Pancreas (tissue), 10 donors: Measurements from ENCODE around the gene NPTX1. TPM values are rescaled to one million over a fixed set of nuclear protein-coding genes. Genes with fewer than 3 reads are reported as not detected.

ENCODE experiments used
- ATAC-seq, 4 donors: fragments of 200-7000 bp; cut with Tn5 transposase; one replicate each; pipeline versions ENCODE4 v1.8.0 to v1.9.1; 2020; ENCODE audit warnings: mild to moderate bottlenecking in 4 of 4, moderate library complexity in 4 of 4
- DNase-seq, 6 donors: peaks; one replicate each; pipeline ENCODE4 v3.0.0-alpha.2; 2020
- FAIRE-seq: peaks from 2 replicates; lab custom pipeline; 2012; peaks lifted over from hg19 to GRCh38; lab: Jason Lieb, UNC
- H3K27ac ChIP-seq, 4 donors: fragments of 200-600 bp; sonication (generic); 1 replicate in 3 of 4; 2 replicates in 1 of 4; pipeline versions ENCODE4 v1.5.0 to v1.8.0; 2020
- H3K27me3 ChIP-seq, 4 donors: fragments of 200-600 bp; one replicate each; pipeline ENCODE4 v1.8.0; 2021
- H3K36me3 ChIP-seq, 3 donors: fragments of 200-600 bp; sonication (generic) in 1 of 3; one replicate each; pipeline versions ENCODE4 v1.5.0 to v1.8.0; 2020 to 2021
- H3K4me1 ChIP-seq, 3 donors: fragments of 200-600 bp; one replicate each; pipeline ENCODE4 v1.8.0; 2021
- H3K4me3 ChIP-seq, 4 donors: fragments of 200-600 bp; sonication (generic) in 2 of 4; one replicate each; pipeline versions ENCODE4 v1.5.0 to v1.8.0; 2020 to 2021
- H3K9me3 ChIP-seq, 4 donors: fragments of 200-600 bp; one replicate each; pipeline ENCODE4 v1.8.0; 2021
- WGBS, 2 donors: extraction: QIAGEN DNeasy Blood & Tissue Kit; methylation state at CpG; one replicate each; pipeline ENCODE4 v1.1.7; 2013; 5-methylcytosine and 5-hydroxymethylcytosine counted together
- intact Hi-C, 3 donors: fragments of 100-400 bp; cut with DNase I; formaldehyde crosslinking; loops; one replicate each; pipeline versions ENCODE4 v1.11.1 to v1.14.2; 2022
- polyA plus RNA-seq, 2 donors: library from polyadenylated mRNA; stranded (reverse); fragments of 200-250 nt; gene quantifications; one replicate each; pipeline ENCODE4 v1.2.3, GENCODE V29; 2013
- total RNA-seq, 6 donors: library from RNA; stranded (reverse); fragmentation: NEBNext Ultra II Directional in 4 of 6; extraction: Animal tissue kit (Norgen Biotek cat#: 25700) in 4 of 6; gene quantifications; one replicate each; pipeline versions ENCODE4 v1.2.1 to v1.2.4, GENCODE V29; 2021 to 2023
- TF ChIP-seq, protein P1 (sequence below), 4 donors: fragments of 200-600 bp; sonication (generic) in 3 of 4; IDR thresholded peaks; one replicate each; pipeline versions ENCODE4 v1.5.0 to v1.8.0; 2021; ENCODE audit warnings: antibody characterized with exemption in 4 of 4
- donor health status: healthy with polysubstance abuse.
- donor health status: DM: no; HTN: no; CAD: no; lungs with moderate emphysema.
- donor health status: DM: no; HTN: no; CAD: no.
- donor health status: control.
- donor health status: control.
- donor health status: Bipolar disorder and iron deficiency.
- donor health status: DM: yes; HTN: yes; CAD: no.
- donor health status: DM: no; HTN: no; CAD: no.
- donor health status: DM: no; HTN: no; CAD: no.
- donor health status: DM: yes; HTN: yes; CAD: no.

The NPTX1 gene
- total and polyA plus RNA-seq, 8 donors, result 0.04 to 1.1 (median 0.19) TPM; not detected in 1

DNA sequence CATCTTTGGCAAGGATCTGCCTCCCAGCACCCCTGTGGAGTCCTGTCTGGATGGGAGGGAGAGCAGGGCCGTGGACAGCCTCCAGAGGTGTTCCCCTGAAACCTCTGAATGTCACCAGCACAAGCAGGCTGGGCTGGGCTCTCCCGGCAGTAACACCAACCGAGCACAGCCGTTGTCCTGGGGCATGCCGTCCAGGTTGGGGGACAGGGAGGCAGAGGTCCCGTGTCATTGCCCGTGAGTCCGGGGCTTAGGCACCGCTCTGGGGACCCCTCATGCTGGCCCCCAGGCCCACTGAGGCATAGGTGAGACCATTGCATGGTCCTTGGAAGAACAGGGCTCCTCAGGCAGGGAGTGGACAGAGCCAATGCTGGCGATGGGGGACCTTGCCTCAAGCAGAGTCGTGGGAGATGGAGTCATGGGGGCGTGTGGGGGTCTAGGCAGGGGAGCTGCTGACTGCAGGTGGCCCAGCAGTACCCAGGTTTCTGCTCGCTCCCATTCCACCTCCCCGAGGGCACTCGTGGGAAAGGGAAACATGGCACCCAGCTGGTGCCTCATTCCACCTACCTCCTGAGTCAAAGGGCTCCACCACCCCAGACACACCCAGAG, 44.0 kb downstream of the NPTX1 start:
- intact Hi-C loops, result no loop called here
- peak in 1 of 6 donors; percentile 48 for DNase-seq

DNA sequence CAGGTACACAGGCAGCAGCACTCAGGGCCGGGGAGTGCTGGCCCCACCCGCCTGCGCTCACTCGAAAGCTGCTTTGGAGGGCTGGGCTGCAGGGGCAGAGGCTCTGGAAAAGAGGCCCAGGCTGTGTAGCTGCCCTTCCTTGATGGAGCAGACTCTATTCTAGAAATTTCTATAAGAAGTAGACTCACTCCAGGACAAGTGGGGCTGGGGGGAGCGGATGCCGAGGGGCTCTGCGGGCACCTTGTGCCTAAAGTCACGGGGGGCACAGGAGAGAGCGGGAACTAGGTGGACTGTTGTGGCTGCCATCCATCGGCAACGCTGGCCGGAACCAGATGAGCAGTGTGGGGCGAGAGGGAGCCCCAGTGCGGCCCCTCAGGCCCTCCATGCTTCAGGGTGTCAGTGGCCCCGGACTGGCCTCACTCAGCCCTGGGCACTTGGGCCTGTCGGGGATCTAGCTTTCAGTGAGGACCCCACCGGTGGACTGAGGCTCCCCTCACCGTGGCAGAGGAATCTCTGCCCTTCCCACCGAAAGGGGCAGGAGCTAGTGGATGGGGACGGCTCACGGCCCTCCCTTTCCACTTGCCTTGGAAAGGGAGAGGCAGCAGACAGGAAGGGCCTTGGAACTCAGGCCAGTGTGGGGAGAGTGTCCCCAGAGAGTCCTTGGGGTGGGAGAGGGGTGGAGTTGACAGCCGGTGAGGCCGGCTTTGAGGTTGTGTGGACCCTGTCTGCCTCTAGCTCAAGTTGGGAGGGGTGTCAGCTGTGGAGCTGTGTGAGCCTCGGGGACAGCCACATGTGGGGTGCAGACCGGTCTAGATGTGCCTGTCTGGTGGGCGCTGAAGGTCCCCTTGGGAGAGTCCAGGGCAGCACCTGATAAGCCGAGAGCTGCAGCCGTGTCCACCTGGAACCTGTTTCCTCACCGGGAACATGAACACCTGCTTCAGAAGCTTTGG, 44.9 kb downstream of the NPTX1 start:
- no peak for ATAC-seq
- 78 to 82% methylated on average over 29 of the region's 29 CpGs for WGBS, 2 donors
- intact Hi-C loops, result no loop called here

More for the DNA sequence above, 44.0 kb downstream of the NPTX1 start:
- 75% methylated on average over 15 of the region's 15 CpGs for WGBS, 2 donors
- no peaks in the 10 kb centered on the region for H3K27me3 ChIP-seq
- H3K4me1 ChIP-seq, result no peaks in the 10 kb centered on the region
- FAIRE-seq (no peak), ATAC-seq (peak in 2 of 4 donors; percentile 44 to 47)
- H3K27ac ChIP-seq, result no peak overlapping the region
- TF ChIP-seq, protein P1, sequence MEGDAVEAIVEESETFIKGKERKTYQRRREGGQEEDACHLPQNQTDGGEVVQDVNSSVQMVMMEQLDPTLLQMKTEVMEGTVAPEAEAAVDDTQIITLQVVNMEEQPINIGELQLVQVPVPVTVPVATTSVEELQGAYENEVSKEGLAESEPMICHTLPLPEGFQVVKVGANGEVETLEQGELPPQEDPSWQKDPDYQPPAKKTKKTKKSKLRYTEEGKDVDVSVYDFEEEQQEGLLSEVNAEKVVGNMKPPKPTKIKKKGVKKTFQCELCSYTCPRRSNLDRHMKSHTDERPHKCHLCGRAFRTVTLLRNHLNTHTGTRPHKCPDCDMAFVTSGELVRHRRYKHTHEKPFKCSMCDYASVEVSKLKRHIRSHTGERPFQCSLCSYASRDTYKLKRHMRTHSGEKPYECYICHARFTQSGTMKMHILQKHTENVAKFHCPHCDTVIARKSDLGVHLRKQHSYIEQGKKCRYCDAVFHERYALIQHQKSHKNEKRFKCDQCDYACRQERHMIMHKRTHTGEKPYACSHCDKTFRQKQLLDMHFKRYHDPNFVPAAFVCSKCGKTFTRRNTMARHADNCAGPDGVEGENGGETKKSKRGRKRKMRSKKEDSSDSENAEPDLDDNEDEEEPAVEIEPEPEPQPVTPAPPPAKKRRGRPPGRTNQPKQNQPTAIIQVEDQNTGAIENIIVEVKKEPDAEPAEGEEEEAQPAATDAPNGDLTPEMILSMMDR (IDR thresholded peaks at IDR 0.05), result no peak
- no peaks in the 10 kb centered on the region for H3K9me3 ChIP-seq
- no peak overlapping the region for H3K4me3 ChIP-seq
- no peaks in the 10 kb centered on the region for H3K36me3 ChIP-seq

DNA sequence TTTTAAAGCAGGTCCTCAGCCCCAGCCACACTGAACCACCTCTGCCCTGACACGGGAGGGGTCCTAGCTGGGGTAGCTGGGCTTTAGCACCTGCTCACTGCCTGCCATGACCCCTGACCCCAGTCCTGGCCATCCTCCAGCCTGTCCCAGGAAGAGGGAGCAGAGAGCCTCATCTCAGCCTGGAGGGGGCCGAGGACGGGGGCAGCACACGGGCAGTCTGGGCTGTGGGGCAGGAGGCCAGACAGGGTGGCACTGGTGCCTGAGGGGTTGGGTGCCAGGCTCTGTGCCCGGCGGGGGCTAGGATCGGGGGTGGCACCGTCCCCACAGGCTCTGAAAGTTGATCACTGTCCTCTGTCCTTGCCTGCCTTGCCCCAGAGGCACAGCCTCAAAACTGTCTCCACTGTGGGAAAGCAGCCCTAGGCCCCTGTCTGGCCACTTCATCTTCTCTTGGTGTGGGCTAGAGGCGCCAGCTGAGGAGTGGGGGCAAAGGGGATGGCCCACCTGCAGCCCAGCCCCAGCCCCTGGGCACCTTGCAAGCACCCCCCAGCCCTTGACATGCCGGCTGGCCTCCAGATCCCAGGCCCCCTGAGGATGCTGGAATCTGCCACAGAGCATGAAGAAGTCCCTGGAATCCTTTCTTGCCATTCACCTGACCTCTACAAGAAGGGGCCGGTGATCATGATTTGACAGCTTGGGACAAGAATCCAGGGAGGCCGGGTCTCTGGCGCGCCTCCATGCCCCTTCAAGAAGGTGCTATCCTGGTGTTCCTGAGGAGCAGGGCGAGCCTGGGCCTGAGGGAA, 45.8 kb downstream of the NPTX1 start:
- intact Hi-C loops, result no loop called here
- TF ChIP-seq, protein P1 (IDR thresholded peaks at IDR 0.05), result no peak
- H3K27me3 ChIP-seq, result no peaks in the 10 kb centered on the region
- ATAC-seq (no peak), FAIRE-seq (no peak), DNase-seq (peak in 2 of 6 donors; percentile 39 to 58)
- no peaks in the 10 kb centered on the region for H3K36me3 ChIP-seq
- no peak overlapping the region for H3K4me3 ChIP-seq
- WGBS, 2 donors, result 87 to 91% methylated on average over 15 of the region's 15 CpGs
- H3K4me1 ChIP-seq, result peaks cover 0 to 3% (median 0%) of the 10 kb centered on the region in 3 donors
- H3K27ac ChIP-seq, result no peak overlapping the region
- H3K9me3 ChIP-seq, result no peaks in the 10 kb centered on the region

More for the DNA sequence above, 44.9 kb downstream of the NPTX1 start:
- DNase-seq, result peak in 2 of 6 donors; percentile 52 to 56
- no peak overlapping the region for H3K4me3 ChIP-seq
- no peak for FAIRE-seq
- H3K36me3 ChIP-seq, result no peaks in the 10 kb centered on the region
- peaks cover 0 to 3% (median 0%) of the 10 kb centered on the region in 3 donors for H3K4me1 ChIP-seq
- H3K27me3 ChIP-seq, result no peaks in the 10 kb centered on the region
- TF ChIP-seq, protein P1 (IDR thresholded peaks at IDR 0.05), result no peak
- H3K9me3 ChIP-seq, result no peaks in the 10 kb centered on the region
- no peak overlapping the region for H3K27ac ChIP-seq

DNA sequence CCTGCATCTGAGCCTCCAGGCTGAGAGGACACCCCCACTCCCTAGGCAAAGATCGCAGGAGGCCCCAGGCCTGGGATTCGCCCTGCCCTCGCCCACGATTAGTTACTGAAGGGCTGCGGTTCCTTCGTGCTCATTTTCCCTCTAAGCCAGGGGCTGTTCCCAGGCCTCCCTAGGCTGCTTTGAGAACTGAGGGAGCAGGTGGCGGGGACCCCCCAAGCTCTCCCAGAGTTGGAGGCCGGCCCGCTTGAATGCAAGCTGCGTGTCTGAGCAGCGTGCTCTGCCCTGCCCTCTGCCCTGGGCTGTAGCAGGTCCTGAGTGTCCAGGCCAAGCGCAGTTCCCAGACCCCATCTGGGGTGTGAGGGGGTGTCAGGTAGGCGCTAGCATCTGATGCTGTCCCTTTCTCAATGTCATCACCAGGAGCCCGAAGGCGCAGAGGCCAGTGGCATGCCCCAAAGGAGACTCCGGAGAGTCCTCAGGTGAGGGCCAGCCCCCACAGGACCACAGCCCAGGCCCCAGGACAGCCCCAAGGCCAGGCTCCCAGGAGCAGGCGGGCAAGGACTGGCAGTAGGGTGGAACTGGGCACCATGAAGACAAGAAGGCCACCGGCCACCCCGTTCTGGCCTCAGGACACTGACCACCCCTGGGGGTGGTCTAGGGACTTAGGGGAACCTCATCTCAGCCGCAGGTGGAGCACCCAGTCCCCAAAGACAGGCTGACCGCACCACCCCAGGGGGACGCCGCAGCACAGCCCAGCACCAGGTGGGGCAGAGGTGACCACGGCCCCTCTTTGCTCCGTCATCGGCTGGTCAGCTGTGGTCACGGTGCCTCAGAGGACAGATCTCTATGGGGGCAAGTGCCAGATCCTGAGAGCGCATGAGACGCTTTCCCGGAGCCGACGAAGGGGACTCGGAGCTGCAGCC, 46.8 kb downstream of the NPTX1 start:
- ATAC-seq, result no peak
- no peak for FAIRE-seq
- H3K9me3 ChIP-seq, result no peaks in the 10 kb centered on the region
- intact Hi-C loops, result loop anchor here in 2 of 3 donors (2.0 to 10.0 kb wide), 4 partner anchors 148 to 675 kb away; no protein-coding TSS in a partner anchor
- no peak overlapping the region for H3K27ac ChIP-seq
- H3K27me3 ChIP-seq, result no peaks in the 10 kb centered on the region
- H3K4me1 ChIP-seq, result peaks cover 0 to 3% (median 0%) of the 10 kb centered on the region in 3 donors
- no peaks in the 10 kb centered on the region for H3K36me3 ChIP-seq
- no peak overlapping the region for H3K4me3 ChIP-seq
- 94 to 97% methylated on average over 33 of the region's 33 CpGs for WGBS, 2 donors
- TF ChIP-seq, protein P1 (IDR thresholded peaks at IDR 0.05), result no peak
- DNase-seq, result peak in 2 of 6 donors; percentile 51 to 56
